ENCODE data around the gene TK2. TPM values are rescaled to one million over a fixed set of nuclear protein-coding genes. Genes with fewer than 3 reads are reported as not detected.
"Not testable (repeated sequence)": the region's sequence is repeated elsewhere in the genome, so short reads cannot be mapped to it uniquely, and the experiment has no call there.

TK2 gene
- total and polyA plus RNA-seq, 7 donors = 9.6 to 32.7 (median 17.6) TPM

DNA sequence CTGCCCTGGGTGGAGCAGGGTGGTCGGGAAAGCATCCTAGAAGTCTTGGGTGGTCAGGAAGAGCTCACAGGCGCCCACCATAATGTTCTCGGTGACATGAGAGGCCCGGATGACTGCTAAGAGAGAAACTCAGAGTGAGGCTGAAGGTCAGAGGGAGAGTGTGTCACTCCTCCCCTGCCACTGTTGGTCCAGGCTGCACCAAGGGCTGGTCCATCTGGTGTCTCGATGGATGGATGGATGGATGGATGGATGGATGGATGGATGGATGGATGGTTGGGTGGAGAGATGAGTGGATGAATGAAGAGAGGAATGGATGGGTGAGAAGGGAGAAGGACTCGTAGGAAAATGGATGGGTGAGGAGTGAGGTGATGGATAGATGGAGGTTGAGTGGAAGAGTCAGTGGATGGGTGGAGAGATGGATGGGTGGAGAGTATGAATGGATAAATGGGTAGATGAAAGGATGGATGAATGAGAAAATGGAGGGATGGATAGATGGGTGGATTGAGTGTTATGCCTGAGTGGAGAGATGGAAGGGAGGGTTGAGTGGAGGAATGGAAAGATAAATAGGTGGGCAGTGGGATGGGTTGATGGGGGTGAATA lies 79.9 kb downstream of the TK2 start:
- peaks cover 0 to 4% (median 0%) of the 10 kb centered on the region in 4 donors for H3K9me3 ChIP-seq
- 85 to 89% methylated on average over 6 of the region's 6 CpGs for WGBS, 2 donors
- DNase-seq = no peak
- H3K36me3 ChIP-seq = no peaks in the 10 kb centered on the region
- H3K4me3 ChIP-seq = no peak overlapping the region
- no peaks in the 10 kb centered on the region for H3K4me1 ChIP-seq
- intact Hi-C loops (cut with DNase I) = no loop called here
- H3K27ac ChIP-seq = no peak overlapping the region
- H3K27me3 ChIP-seq = peaks cover 0 to 9% (median 0%) of the 10 kb centered on the region in 3 donors
- TF ChIP-seq POLR2A (IDR thresholded peaks at IDR 0.05) (no peak), EP300 (IDR thresholded peaks at IDR 0.05) (no peak), POLR2AphosphoS5 (IDR thresholded peaks at IDR 0.05) (no peak)
- TF ChIP-seq, protein P1, sequence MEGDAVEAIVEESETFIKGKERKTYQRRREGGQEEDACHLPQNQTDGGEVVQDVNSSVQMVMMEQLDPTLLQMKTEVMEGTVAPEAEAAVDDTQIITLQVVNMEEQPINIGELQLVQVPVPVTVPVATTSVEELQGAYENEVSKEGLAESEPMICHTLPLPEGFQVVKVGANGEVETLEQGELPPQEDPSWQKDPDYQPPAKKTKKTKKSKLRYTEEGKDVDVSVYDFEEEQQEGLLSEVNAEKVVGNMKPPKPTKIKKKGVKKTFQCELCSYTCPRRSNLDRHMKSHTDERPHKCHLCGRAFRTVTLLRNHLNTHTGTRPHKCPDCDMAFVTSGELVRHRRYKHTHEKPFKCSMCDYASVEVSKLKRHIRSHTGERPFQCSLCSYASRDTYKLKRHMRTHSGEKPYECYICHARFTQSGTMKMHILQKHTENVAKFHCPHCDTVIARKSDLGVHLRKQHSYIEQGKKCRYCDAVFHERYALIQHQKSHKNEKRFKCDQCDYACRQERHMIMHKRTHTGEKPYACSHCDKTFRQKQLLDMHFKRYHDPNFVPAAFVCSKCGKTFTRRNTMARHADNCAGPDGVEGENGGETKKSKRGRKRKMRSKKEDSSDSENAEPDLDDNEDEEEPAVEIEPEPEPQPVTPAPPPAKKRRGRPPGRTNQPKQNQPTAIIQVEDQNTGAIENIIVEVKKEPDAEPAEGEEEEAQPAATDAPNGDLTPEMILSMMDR (IDR thresholded peaks at IDR 0.05) = no peak

DNA sequence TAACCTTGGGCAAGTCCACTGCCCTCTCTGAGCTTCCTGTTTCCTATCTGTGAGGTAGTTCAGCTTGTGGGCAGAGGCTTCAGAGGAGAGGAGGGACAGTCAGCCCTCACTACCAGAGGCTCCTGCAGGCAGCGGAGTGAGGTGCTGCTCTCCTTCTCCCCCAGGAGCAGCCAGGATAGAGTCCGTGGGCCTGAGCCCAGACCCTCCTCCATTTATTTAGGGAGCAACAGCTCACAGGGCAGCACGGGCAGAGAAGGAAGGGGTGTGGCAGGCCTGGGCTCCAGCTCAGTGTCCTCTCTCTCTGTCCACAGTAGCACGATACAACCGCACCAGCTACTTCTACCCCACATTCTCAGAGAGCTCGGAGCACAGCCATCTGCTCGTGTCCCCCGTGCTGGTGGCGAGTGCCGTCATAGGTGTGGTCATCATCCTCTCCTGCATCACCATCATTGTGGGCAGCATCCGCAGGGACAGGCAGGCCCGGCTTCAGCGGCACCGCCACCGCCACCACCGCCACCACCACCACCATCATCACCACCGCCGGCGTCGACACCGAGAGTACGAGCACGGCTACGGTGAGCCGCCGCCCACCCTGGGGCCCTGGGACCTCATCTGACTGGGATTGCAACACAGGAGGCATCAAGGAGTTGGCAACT lies 80.5 kb downstream of the TK2 start:
- Histone ChIP-seq H3K4me3 (no peak overlapping the region), H3K9me3 (peaks cover 0 to 4% (median 0%) of the 10 kb centered on the region in 4 donors), H3K27me3 (peaks cover 0 to 6% (median 0%) of the 10 kb centered on the region in 3 donors), H3K36me3 (no peaks in the 10 kb centered on the region), H3K27ac (no peak overlapping the region), H3K4me1 (no peaks in the 10 kb centered on the region)
- TF ChIP-seq, protein P1 (IDR thresholded peaks at IDR 0.05) = no peak
- TF ChIP-seq POLR2AphosphoS5 (IDR thresholded peaks at IDR 0.05) = no peak
- no peak for TF ChIP-seq POLR2A (IDR thresholded peaks at IDR 0.05)
- 92 to 94% methylated on average over 26 of the region's 26 CpGs for WGBS, 2 donors
- intact Hi-C loops (cut with DNase I) = no loop called here
- DNase-seq = peak; percentile 46

DNA sequence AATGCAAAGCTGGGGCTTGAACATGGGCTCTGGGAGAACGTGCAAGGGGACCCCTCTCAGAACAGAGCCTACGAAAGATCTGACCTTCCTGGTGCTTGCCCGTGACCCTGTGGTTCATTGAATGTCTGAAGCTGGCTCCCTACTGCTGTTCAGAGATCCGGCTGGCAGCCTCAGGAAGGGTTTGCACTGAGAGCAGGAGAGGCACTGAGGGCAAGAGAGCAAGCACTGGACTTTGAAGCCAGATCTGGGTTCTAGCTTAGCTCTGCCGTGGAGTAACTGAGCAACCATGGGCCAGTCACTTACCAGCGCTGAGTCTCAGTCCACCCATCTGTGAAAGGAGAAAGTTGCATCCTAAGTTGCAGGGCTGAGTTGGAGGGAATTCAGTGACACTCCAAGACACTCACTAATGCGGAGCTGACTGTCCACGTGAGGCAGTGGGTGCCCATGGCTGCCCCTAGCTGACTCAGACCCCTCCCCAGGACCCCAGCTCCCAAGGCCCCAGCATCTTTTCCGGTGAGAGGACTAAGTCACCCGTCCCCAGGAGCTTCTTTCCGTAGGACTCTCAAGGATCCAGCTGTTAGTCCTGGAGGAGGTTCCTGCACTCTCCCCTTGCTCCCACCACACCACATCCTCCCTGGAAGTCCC lies 81.5 kb downstream of the TK2 start:
- Histone ChIP-seq H3K4me3 (no peak overlapping the region), H3K9me3 (peaks cover 0 to 4% (median 0%) of the 10 kb centered on the region in 4 donors), H3K27me3 (peaks cover 0 to 6% (median 0%) of the 10 kb centered on the region in 3 donors), H3K27ac (no peak overlapping the region), H3K36me3 (no peaks in the 10 kb centered on the region), H3K4me1 (no peaks in the 10 kb centered on the region)
- no peak for TF ChIP-seq POLR2A (IDR thresholded peaks at IDR 0.05)
- TF ChIP-seq POLR2AphosphoS5 (IDR thresholded peaks at IDR 0.05) = no peak
- no peak for TF ChIP-seq EP300 (IDR thresholded peaks at IDR 0.05)
- TF ChIP-seq, protein P1 (IDR thresholded peaks at IDR 0.05) = no peak
- 83 to 89% methylated on average over 11 of the region's 11 CpGs for WGBS, 2 donors
- DNase-seq = peak; percentile 48
- intact Hi-C loops (cut with DNase I) = no loop called here

DNA sequence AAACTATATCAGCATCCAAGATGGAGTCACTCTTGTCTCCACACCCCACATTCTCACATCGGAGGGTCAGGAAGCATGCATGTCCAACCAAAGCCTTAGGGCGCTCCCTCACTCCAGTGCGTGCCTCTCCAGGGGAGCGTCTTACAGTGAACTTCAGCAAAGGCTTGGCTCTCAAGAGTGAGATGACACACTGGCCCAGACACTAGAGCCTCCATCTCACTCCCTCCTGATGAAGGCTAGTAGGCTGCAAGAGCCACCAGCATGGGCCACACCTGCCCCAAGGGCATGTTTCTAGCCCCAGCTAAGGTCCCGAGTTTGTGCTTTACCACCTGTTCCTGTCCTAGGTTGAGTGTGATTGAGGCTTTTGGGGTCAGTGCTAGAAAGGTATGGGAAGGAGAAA lies 82.3 kb downstream of the TK2 start:
- 90 to 91% methylated on average over 5 of the region's 5 CpGs for WGBS, 2 donors

DNA sequence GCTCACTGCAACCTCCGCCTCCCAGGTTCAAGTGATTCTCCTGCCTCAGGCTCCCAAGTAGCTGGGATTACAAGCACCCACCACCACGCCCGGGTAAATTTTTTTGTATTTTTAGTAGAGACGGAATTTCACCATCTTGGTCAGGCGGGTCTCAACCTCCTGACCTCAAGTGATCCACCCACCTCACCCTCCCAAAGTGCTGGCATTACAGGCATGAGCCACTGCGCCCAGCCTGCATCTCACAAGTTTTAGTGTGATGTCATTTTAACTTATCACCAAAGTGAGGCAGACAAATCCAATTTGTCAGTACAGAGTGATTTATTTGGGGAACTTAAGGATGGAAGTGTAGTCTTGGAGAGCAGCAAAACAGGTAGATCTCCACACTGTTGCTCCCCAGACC lies 83.3 kb downstream of the TK2 start:
- H3K27me3 ChIP-seq; H3K9me3 ChIP-seq; intact Hi-C loops (cut with DNase I); H3K36me3 ChIP-seq; H3K27ac ChIP-seq; H3K4me1 ChIP-seq; DNase-seq; H3K4me3 ChIP-seq: not testable (repeated sequence)
- WGBS, 2 donors = 89 to 95% methylated on average over 6 of the region's 6 CpGs

More for the DNA sequence above, 82.3 kb downstream of the TK2 start:
- no peak overlapping the region for H3K27ac ChIP-seq
- H3K4me1 ChIP-seq = no peaks in the 10 kb centered on the region
- no peak overlapping the region for H3K4me3 ChIP-seq
- H3K36me3 ChIP-seq = no peaks in the 10 kb centered on the region
- TF ChIP-seq POLR2AphosphoS5 (IDR thresholded peaks at IDR 0.05) = no peak
- H3K27me3 ChIP-seq = peaks cover 0 to 6% (median 0%) of the 10 kb centered on the region in 3 donors
- intact Hi-C loops (cut with DNase I) = no loop called here
- H3K9me3 ChIP-seq = peaks cover 0 to 4% (median 0%) of the 10 kb centered on the region in 4 donors
- peak; percentile 26 for DNase-seq

DNA sequence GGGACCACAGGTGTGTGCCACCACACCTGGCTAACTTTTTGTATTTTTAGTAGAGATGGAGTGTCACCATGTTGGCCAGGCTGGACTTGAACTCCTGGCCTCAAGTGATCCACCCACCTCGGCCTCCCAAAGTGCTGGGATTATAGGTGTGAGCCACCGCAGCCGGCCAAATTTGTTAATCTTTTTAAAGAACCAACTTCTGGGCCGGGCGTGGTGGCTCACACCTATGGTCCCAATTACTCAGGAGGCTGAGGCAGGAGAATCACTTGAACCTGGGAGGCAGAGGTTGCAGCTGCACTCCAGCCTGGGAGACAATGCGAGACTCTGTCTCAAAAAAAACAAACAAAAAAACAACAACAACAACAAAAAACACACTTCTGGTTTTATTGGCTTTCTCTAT lies 84.0 kb downstream of the TK2 start:
- H3K9me3 ChIP-seq; H3K4me1 ChIP-seq; H3K36me3 ChIP-seq; intact Hi-C loops (cut with DNase I); H3K4me3 ChIP-seq; H3K27ac ChIP-seq; H3K27me3 ChIP-seq: not testable (repeated sequence)
- WGBS, 2 donors = 86 to 94% methylated on average over 6 of the region's 6 CpGs
- peak; percentile 21 for DNase-seq
